ENCODE results near the gene KCNQ1.

- TF ChIP-seq EZH2 (IDR thresholded peaks at IDR 0.05; ENCODE audit: insufficient read depth, poor library complexity, severe bottlenecking) (no peak), EZH2phosphoT487 (IDR thresholded peaks at IDR 0.05; ENCODE audit: insufficient read depth, low read depth) (no peak)
Observed at GRCh38 chr11:2874963-2875362, 430.2 kb downstream of the KCNQ1 start.
